A673 (cell line): ENCODE results near the gene MINK1. TPM values are rescaled to one million over a fixed set of nuclear protein-coding genes. Genes with fewer than 3 reads are reported as not detected.

Experiments
- BruUV-seq: library from RNA; stranded (reverse); fragments of 400-500 nt; replicated peaks from 2 replicates; lab custom pipeline; 2021; lab: Mats Ljungman, UMichigan
- CTCF ChIA-PET: fragments of 300-600 bp; sonication (Branson Sonifier 250); formaldehyde crosslinking; loops from one replicate; lab custom pipeline; 2022; ENCODE audit warnings: antibody characterized with exemption; lab: Charles Lee
- POLR2A ChIA-PET: fragments of 300-600 bp; sonication (Branson Sonifier 250); formaldehyde crosslinking; loops from one replicate; lab custom pipeline; 2022; ENCODE audit warnings: antibody characterized with exemption; ENCODE audit not compliant: low non-redundant PET; lab: Charles Lee
- DNase-seq: peaks from one replicate; pipeline ENCODE4 v3.0.0-alpha.2; 2015; ENCODE audit warnings: low spot score
- H3K27ac ChIP-seq: fragments of 200-600 bp; sonication (generic); 2 replicates; pipeline ENCODE4 v1.5.1; 2016; ENCODE audit warnings: mixed run types, low read depth, mild to moderate bottlenecking, mixed read lengths, antibody characterized with exemption, low read length; ENCODE audit not compliant: poor library complexity, severe bottlenecking
- H3K27me3 ChIP-seq: fragments of 200-600 bp; sonication (generic); replicated peaks from 2 replicates; pipeline ENCODE4 v1.6.1; 2017; ENCODE audit warnings: mixed run types, low read depth, mild to moderate bottlenecking, mixed read lengths, antibody characterized with exemption, low read length; ENCODE audit not compliant: insufficient read depth, poor library complexity
- H3K36me3 ChIP-seq: fragments of 200-600 bp; sonication (generic); 2 replicates; pipeline ENCODE4 v1.6.1; 2016; ENCODE audit warnings: mixed run types, mild to moderate bottlenecking, mixed read lengths, antibody characterized with exemption, low read length; ENCODE audit not compliant: insufficient read depth, poor library complexity, severe bottlenecking
- H3K4me1 ChIP-seq: fragments of 200-600 bp; sonication (generic); 2 replicates; pipeline ENCODE4 v1.6.1; 2017; ENCODE audit warnings: mixed run types, mild to moderate bottlenecking, mixed read lengths, antibody characterized with exemption, low read length; ENCODE audit not compliant: insufficient read depth, poor library complexity, severe bottlenecking
- H3K4me3 ChIP-seq: fragments of 200-600 bp; sonication (generic); 2 replicates; pipeline ENCODE4 v1.5.1; 2016; ENCODE audit warnings: low read depth, mixed run types, mild to moderate bottlenecking, mixed read lengths, low read length; ENCODE audit not compliant: poor library complexity, severe bottlenecking
- H3K9me3 ChIP-seq: fragments of 200-600 bp; sonication (generic); 2 replicates; pipeline ENCODE4 v1.6.1; 2016; ENCODE audit warnings: mixed run types, low read depth, mild to moderate bottlenecking, mixed read lengths, antibody characterized with exemption, low read length; ENCODE audit not compliant: poor library complexity, severe bottlenecking
- EZH2 ChIP-seq: fragments of 200-600 bp; sonication (generic); IDR thresholded peaks from 2 replicates; pipeline ENCODE4 v1.6.1; 2017; ENCODE audit warnings: borderline replicate concordance, low read depth, mild to moderate bottlenecking, mixed read lengths, antibody characterized with exemption, low read length; ENCODE audit not compliant: poor library complexity, severe bottlenecking
- intact Hi-C: fragments of 100-400 bp; cut with micrococcal nuclease; formaldehyde crosslinking; loops from one replicate; pipeline ENCODE4 v1.10.0; 2022; ENCODE audit not compliant: unreplicated experiment
- total RNA-seq: library from RNA; stranded (reverse); gene quantifications from 2 replicates; pipeline ENCODE4 v1.2.3, GENCODE V29; 2021
- TF ChIP-seq, protein P1 (sequence below): fragments of 300-800, 200-600 bp; sonication (generic); conservative IDR thresholded peaks from 2 replicates; pipeline ENCODE4 v1.5.1; 2017; ENCODE audit warnings: low read depth, mild to moderate bottlenecking, antibody characterized with exemption, low read length, moderate library complexity, mixed read lengths

Gene MINK1
- total RNA-seq, 1 experiment from 2014 or later: 67.7 TPM

- Histone ChIP-seq H3K4me3 (no peak overlapping the region), H3K36me3 (no peaks in the 10 kb centered on the region), H3K27ac (no peak overlapping the region), H3K9me3 (no peaks in the 10 kb centered on the region), H3K27me3 (no peaks in the 10 kb centered on the region), H3K4me1 (no peaks in the 10 kb centered on the region)
- intact Hi-C loops: no loop called here
- TF ChIP-seq EZH2: no peak
- TF ChIP-seq, protein P1, sequence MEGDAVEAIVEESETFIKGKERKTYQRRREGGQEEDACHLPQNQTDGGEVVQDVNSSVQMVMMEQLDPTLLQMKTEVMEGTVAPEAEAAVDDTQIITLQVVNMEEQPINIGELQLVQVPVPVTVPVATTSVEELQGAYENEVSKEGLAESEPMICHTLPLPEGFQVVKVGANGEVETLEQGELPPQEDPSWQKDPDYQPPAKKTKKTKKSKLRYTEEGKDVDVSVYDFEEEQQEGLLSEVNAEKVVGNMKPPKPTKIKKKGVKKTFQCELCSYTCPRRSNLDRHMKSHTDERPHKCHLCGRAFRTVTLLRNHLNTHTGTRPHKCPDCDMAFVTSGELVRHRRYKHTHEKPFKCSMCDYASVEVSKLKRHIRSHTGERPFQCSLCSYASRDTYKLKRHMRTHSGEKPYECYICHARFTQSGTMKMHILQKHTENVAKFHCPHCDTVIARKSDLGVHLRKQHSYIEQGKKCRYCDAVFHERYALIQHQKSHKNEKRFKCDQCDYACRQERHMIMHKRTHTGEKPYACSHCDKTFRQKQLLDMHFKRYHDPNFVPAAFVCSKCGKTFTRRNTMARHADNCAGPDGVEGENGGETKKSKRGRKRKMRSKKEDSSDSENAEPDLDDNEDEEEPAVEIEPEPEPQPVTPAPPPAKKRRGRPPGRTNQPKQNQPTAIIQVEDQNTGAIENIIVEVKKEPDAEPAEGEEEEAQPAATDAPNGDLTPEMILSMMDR: no peak
- ChIA-PET POLR2A (interaction anchor here (0.6 kb wide), 1 partner anchor 11 kb away, joined by 3 read pairs; the partner anchor contains the start of gene SLC25A11), CTCF (no interaction called here)
- no TSS peak for BruUV-seq
- no peak for DNase-seq
These were observed 95.7 kb downstream of the MINK1 start for GRCh38 chr17:4928881-4929280.

DNA sequence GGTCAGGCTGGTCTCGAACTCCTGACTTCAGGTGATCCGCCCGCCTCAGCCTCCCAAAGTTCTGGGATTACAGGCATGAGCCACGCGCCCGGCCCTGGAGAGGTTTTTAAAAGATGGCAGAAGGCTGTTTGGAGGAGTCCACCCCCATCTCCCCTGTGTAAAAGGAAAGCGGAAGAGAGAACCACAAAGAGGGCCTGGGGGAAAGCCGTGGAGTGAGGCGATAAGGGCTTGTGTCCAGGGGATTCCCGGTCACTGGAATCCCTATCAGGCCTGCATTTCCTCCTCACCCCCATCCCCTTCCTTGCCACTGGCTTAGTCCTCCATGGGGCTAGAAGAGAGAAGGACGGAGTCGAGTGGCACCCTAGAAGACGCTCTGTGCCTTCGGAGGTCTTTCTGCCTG lies 98.8 kb downstream of the MINK1 start, which contains the start of gene GP1BA:
Gene GP1BA, plus strand, starts transcription at position 315 of the 400 bp plus-strand sequence. CDS start 328 bp downstream, outside the sequence.
- ChIA-PET CTCF (no interaction called here), POLR2A (no interaction called here)
- TF ChIP-seq, protein P1: no peak
- no peaks in the 10 kb centered on the region for H3K27me3 ChIP-seq
- intact Hi-C loops: no loop called here
- H3K4me3 ChIP-seq: no peak within 1 kb of the TSS
- no TSS peak for BruUV-seq
- no peaks in the 10 kb centered on the region for H3K4me1 ChIP-seq
- DNase-seq: no peak
- H3K27ac ChIP-seq: no peak within 1 kb of the TSS
- H3K36me3 ChIP-seq: peaks cover 2% of the 10 kb centered on the region
- no peaks in the 10 kb centered on the region for H3K9me3 ChIP-seq

GRCh38 chr17:4932756-4933155 lies 99.6 kb downstream of the MINK1 start:
- BruUV-seq: no TSS peak
- H3K4me3 ChIP-seq: no peak overlapping the region
- intact Hi-C loops: no loop called here
- no peaks in the 10 kb centered on the region for H3K4me1 ChIP-seq
- no peak overlapping the region for H3K27ac ChIP-seq
- no peaks in the 10 kb centered on the region for H3K27me3 ChIP-seq
- TF ChIP-seq, protein P1: no peak
- TF ChIP-seq EZH2: no peak
- no peaks in the 10 kb centered on the region for H3K9me3 ChIP-seq
- peaks cover 10% of the 10 kb centered on the region for H3K36me3 ChIP-seq
- POLR2A ChIA-PET: no interaction called here
- no peak for DNase-seq
- CTCF ChIA-PET: no interaction called here
